Lung (tissue), 12 donors: Measurements from ENCODE around the gene DUSP3. TPM values are rescaled to one million over a fixed set of nuclear protein-coding genes. Genes with fewer than 3 reads are reported as not detected.

Experiments
- ATAC-seq: fragments of 200-7000 bp; cut with Tn5 transposase; one replicate; pipeline ENCODE4 v1.9.1; 2020; ENCODE audit warnings: moderate number of reproducible peaks; ENCODE audit not compliant: insufficient read depth, low FRiP score
- DNase-seq, 3 donors: peaks; one replicate each; pipeline ENCODE4 v3.0.0-alpha.2; 2013 to 2017
- H3K27ac ChIP-seq, 2 donors: one replicate each; pipeline ENCODE4 v1.5.1; 2013; ENCODE audit warnings: mild to moderate bottlenecking in 2 of 2, moderate library complexity in 2 of 2, control low read depth in 1 of 2, inconsistent platforms in 1 of 2, low read depth in 1 of 2, low read length in 1 of 2
- H3K27me3 ChIP-seq, 3 donors: one replicate each; pipeline ENCODE4 v1.5.1; 2013; ENCODE audit warnings: low read length in 2 of 3; ENCODE audit not compliant: control insufficient read depth in 3 of 3, insufficient read depth in 3 of 3
- H3K36me3 ChIP-seq, 4 donors: one replicate each; pipeline ENCODE4 v1.5.1; 2013; ENCODE audit warnings: low read length in 4 of 4, mild to moderate bottlenecking in 1 of 4, moderate library complexity in 1 of 4; ENCODE audit not compliant: control insufficient read depth in 4 of 4, insufficient read depth in 4 of 4
- H3K4me1 ChIP-seq, 5 donors: one replicate each; pipeline ENCODE4 v1.5.1; 2013; ENCODE audit warnings: low read length in 5 of 5, mild to moderate bottlenecking in 2 of 5, moderate library complexity in 1 of 5; ENCODE audit not compliant: control insufficient read depth in 5 of 5, insufficient read depth in 5 of 5
- H3K4me3 ChIP-seq: one replicate; pipeline ENCODE4 v1.5.1; 2013; ENCODE audit warnings: mild to moderate bottlenecking, control low read depth, moderate library complexity
- H3K9ac ChIP-seq, 2 donors: one replicate each; pipeline ENCODE4 v1.5.1; 2013; ENCODE audit warnings: low read length in 2 of 2, control low read depth in 1 of 2; ENCODE audit not compliant: insufficient read depth in 1 of 2
- H3K9me3 ChIP-seq, 4 donors: one replicate each; pipeline ENCODE4 v1.5.1; 2013; ENCODE audit warnings: low read length in 3 of 4, mild to moderate bottlenecking in 1 of 4, moderate library complexity in 1 of 4; ENCODE audit not compliant: control insufficient read depth in 4 of 4, insufficient read depth in 3 of 4
- WGBS, 2 donors: extraction: QIAGEN DNeasy Blood & Tissue Kit; methylation state at CpG; one replicate each; pipeline ENCODE4 v1.1.7; 2013; 5-methylcytosine and 5-hydroxymethylcytosine counted together
- polyA plus RNA-seq, 2 donors: library from polyadenylated mRNA; stranded (reverse); fragments of 200-250 nt; gene quantifications; one replicate each; pipeline ENCODE4 v1.2.1, GENCODE V29; 2013
- total RNA-seq, 2 donors: library from RNA; depleted of rRNA in 1 of 2; stranded (reverse); fragments of >200 nt in 1 of 2; gene quantifications; one replicate each; pipeline ENCODE4 v1.2.1, GENCODE V29; 2014 to 2021
- TF ChIP-seq, protein P1 (sequence below): IDR thresholded peaks from 2 replicates; pipeline ENCODE4 v1.5.1; 2012; ENCODE audit warnings: mild to moderate bottlenecking; ENCODE audit errors: control extremely low read depth, extremely low read depth
- donor health status: control.
- donor health status: control.
- donor health status: Bipolar disorder and iron deficiency.
- donor health status: healthy.
- donor health status: DM: yes; HTN: yes; CAD: no.

Gene DUSP3
- total and polyA plus RNA-seq, 4 donors: 49.6 to 86.3 (median 66.5) TPM

DNA sequence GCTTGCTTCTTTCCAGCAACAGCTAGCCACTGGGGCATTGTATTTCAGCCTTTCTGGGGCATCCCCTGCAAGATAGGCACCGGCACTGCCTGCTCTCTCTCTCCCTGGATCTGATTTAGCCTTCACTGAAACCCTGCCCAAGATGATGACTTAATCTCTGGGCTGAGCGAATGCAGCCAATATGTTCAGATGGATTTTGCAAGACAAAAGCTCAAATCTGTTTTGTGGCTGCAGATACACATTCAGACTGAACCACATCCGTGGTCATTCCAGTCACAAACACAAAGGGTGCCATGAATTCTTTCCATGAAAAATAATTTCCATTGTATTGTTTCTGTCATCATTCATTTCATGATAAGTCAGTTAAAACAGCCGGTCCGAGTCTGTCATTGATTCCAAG lies 44.4 kb downstream of the DUSP3 start:
- H3K36me3 ChIP-seq: no peaks in the 10 kb centered on the region
- TF ChIP-seq, protein P1, sequence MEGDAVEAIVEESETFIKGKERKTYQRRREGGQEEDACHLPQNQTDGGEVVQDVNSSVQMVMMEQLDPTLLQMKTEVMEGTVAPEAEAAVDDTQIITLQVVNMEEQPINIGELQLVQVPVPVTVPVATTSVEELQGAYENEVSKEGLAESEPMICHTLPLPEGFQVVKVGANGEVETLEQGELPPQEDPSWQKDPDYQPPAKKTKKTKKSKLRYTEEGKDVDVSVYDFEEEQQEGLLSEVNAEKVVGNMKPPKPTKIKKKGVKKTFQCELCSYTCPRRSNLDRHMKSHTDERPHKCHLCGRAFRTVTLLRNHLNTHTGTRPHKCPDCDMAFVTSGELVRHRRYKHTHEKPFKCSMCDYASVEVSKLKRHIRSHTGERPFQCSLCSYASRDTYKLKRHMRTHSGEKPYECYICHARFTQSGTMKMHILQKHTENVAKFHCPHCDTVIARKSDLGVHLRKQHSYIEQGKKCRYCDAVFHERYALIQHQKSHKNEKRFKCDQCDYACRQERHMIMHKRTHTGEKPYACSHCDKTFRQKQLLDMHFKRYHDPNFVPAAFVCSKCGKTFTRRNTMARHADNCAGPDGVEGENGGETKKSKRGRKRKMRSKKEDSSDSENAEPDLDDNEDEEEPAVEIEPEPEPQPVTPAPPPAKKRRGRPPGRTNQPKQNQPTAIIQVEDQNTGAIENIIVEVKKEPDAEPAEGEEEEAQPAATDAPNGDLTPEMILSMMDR: no peak
- WGBS, 2 donors: 56 to 67% methylated on average over 5 of the region's 5 CpGs
- no peak for DNase-seq
- H3K9ac ChIP-seq: no peak overlapping the region
- H3K27ac ChIP-seq: no peak overlapping the region
- H3K4me1 ChIP-seq: no peaks in the 10 kb centered on the region
- H3K9me3 ChIP-seq: peaks cover 0 to 1% (median 0%) of the 10 kb centered on the region in 4 donors
- no peak for ATAC-seq
- no peaks in the 10 kb centered on the region for H3K27me3 ChIP-seq
- H3K4me3 ChIP-seq: no peak overlapping the region

DNA sequence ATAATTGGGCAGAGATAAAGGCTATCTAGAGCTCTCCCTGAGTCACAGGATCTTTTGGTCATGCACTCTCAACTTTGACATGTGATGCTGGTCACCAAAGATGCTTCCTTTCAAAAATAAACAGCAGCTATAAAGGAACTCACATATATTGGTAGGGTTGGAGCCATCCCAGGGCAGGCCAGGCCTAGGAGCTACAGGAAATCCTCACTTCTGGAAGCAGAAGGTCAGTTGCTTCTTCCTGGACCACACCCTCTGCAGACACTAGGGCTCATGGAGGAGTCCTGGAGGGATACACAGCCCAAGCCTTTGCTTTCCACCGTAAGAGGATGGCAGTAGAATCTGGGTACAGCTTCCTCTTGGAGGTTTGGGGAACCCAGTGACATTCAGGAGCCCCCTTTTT lies 44.8 kb downstream of the DUSP3 start:
- TF ChIP-seq, protein P1: no peak
- H3K27me3 ChIP-seq: no peaks in the 10 kb centered on the region
- H3K36me3 ChIP-seq: no peaks in the 10 kb centered on the region
- no peak overlapping the region for H3K4me3 ChIP-seq
- no peak for DNase-seq
- peaks cover 0 to 1% (median 0%) of the 10 kb centered on the region in 4 donors for H3K9me3 ChIP-seq
- no peak for ATAC-seq
- H3K9ac ChIP-seq: no peak overlapping the region
- no peak overlapping the region for H3K27ac ChIP-seq
- 74 to 77% methylated on average over 1 of the region's 1 CpG for WGBS, 2 donors
- H3K4me1 ChIP-seq: no peaks in the 10 kb centered on the region

DNA sequence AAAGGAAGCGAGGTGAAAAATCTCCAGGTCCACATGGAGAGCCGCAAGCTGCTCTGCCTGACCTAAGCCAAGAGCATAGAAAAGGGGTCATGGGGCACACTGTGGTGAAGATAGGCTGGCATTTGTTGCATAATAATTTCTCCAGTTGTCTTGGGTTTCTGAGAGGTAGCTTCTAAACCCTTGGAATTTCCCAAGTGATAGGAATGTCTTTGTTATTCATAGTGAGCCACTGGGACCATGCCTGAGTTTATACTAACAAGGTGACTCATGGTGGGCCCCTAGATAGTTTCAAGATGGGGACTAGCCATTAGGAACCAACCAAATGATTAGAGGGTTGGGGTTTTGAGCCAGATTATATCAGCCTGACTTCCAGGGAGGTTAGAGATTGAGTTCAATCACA lies 45.8 kb downstream of the DUSP3 start:
- DNase-seq (no peak), ATAC-seq (no peak)
- Histone ChIP-seq H3K36me3 (no peaks in the 10 kb centered on the region), H3K9ac (no peak overlapping the region), H3K4me1 (no peaks in the 10 kb centered on the region), H3K4me3 (no peak overlapping the region), H3K27ac (no peak overlapping the region), H3K9me3 (peaks cover 0 to 1% (median 0%) of the 10 kb centered on the region in 4 donors), H3K27me3 (no peaks in the 10 kb centered on the region)
- 97 to 98% methylated on average over 2 of the region's 2 CpGs for WGBS, 2 donors
- TF ChIP-seq, protein P1: no peak

DNA sequence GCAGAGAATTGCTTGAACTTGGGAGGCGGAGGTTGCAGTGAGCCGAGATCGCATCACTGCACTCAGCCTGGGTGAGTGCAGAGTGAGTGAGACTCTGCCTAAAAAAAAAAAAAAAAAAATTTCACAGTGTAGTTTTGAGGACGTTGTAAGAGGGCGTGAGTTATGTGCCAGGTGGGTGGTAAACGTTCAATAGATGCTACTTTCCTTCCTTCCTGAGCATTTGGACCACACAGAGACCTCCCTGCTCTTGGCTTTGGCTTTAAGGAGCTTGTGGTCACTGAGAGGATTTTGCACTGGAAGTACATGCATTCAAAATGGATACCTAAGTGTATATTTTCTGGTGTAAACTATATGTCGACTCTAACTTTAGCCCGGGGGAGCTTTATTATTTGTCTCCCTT lies 50.7 kb downstream of the DUSP3 start:
- Histone ChIP-seq H3K4me3 (no peak overlapping the region), H3K9ac (no peak overlapping the region), H3K27ac (no peak overlapping the region), H3K27me3 (no peaks in the 10 kb centered on the region), H3K36me3 (no peaks in the 10 kb centered on the region), H3K4me1 (no peaks in the 10 kb centered on the region), H3K9me3 (no peaks in the 10 kb centered on the region)
- ATAC-seq (no peak), DNase-seq (no peak)
- TF ChIP-seq, protein P1: no peak
- 79 to 80% methylated on average over 8 of the region's 8 CpGs for WGBS, 2 donors
